Cardiac fibroblast (primary cell): ENCODE results near the gene RMDN3.
A peak's percentile ranks its signal among the peaks of the same experiment; 100 is the strongest.

Experiments used
- DNase-seq, 2 donors: peaks; one replicate each; pipeline versions ENCODE4 v3.0.0 to v3.0.0-alpha.2; 2010; ENCODE audit warnings: low read depth in 2 of 2
- H3K4me3 ChIP-seq, 2 donors: replicated peaks in 1 of 2; 1 replicate in 1 of 2; 2 replicates in 1 of 2; pipeline ENCODE4 v1.5.1; 2011; ENCODE audit warnings: low read depth in 2 of 2, low read length in 2 of 2, mild to moderate bottlenecking in 2 of 2, moderate library complexity in 1 of 2
- TF ChIP-seq, protein P1 (sequence below): IDR thresholded peaks from one replicate; pipeline ENCODE4 v1.5.1; 2011; ENCODE audit warnings: low read depth, mild to moderate bottlenecking, low read length, inconsistent platforms

RMDN3 gene

DNA sequence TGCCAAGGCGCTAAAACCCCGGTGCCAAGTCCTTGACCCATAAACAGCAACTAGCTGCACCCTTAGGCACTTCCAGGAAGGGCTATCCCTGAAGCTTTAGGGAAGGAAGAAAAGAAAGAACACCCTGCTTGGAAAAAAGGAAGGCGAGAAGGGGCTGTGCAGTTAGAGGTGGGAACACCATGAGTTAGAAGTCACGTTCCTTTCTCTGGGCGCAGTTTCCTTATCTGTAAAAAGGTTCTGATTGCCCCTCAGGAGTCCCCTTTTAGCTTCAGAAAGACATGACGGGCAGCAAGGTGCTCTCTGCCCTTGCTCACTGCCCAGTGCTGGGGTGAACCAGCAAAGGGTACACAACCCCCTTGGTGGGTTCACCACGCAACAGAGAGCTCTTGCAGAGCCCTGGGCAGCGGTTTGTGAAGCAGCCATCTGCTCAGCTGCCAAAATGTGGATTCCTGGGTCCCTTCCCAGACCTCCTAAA lies 9.6 kb upstream of the RMDN3 start:
- H3K4me3 ChIP-seq: peak overlapping the region; percentile 46 to 59
- DNase-seq: peak in 1 of 2 donors; percentile 20
- TF ChIP-seq, protein P1, sequence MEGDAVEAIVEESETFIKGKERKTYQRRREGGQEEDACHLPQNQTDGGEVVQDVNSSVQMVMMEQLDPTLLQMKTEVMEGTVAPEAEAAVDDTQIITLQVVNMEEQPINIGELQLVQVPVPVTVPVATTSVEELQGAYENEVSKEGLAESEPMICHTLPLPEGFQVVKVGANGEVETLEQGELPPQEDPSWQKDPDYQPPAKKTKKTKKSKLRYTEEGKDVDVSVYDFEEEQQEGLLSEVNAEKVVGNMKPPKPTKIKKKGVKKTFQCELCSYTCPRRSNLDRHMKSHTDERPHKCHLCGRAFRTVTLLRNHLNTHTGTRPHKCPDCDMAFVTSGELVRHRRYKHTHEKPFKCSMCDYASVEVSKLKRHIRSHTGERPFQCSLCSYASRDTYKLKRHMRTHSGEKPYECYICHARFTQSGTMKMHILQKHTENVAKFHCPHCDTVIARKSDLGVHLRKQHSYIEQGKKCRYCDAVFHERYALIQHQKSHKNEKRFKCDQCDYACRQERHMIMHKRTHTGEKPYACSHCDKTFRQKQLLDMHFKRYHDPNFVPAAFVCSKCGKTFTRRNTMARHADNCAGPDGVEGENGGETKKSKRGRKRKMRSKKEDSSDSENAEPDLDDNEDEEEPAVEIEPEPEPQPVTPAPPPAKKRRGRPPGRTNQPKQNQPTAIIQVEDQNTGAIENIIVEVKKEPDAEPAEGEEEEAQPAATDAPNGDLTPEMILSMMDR: no peak

DNA sequence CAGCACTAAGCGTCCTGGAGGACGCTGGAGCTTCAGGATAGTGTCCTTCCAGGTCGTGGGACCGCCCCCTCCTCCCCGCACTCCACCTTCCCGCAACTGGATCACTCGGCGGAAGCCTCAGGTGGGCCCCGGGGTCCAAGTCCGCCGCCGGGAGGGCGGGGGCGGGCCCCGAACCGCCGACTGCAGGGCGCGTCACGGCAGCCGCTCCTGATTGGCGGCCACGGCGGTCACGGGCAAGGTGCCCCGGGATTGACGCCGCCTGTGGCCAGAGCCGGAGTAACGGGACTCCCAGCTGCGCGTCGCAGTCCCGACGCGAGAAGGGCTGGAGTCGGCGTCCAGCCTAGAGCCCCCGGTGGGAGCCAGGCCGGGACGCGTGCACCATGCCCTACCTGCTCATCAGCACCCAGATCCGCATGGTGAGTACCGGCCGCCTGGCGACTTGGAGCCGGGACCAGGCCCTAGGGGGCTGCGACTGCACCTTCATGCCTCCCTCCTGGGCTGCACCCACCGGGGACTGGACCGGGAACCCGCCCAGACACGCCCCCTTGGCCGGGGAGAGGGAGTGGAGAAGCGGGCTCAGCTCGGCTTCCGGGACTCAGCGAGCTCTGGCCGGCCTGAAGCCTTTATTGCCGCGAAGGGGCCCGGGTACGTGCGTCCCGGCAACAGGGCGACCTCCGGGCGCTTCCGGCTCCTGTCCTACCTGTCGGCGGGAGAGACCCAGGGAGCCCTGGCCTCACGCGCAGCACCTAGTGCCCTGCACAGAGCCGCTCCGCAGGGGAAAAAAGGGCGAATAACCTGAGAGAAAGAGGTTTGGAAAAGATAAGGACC lies 9.0 kb upstream of the RMDN3 start, which contains the start of gene GCHFR:
Gene GCHFR, plus strand, starts transcription at position 268 of the 828 bp plus-strand sequence. Its CDS starts 113 bp downstream, at position 381.
- H3K4me3 ChIP-seq: peak within 1 kb of the TSS; percentile 46 to 59
- peak; percentile 54 to 74 for DNase-seq
- TF ChIP-seq, protein P1: peak; percentile 14

GRCh38 chr15:40762919-40763800 lies 8.1 kb upstream of the RMDN3 start:
- peak; percentile 52 to 62 for DNase-seq
- H3K4me3 ChIP-seq: peak overlapping the region; percentile 46 to 59
- TF ChIP-seq, protein P1: no peak

DNA sequence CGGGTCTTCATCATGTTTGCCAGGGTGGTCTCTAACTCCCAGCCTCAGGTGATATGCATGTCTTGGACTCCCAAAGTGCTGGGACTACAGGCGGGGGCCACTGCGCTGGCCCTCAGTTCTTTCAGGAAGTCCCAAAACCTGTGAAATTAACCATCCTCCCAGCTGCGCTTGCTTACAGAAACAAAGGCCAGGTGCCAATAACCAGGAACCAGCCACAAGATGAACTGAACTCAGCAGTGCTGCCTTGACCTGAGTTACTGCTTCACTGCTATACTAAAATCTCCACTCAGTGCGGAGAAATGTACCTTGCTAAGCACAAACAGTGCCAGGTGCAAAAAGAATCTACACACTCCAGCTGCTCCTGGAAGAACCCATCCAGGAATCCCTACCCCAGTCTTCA lies 4.9 kb upstream of the RMDN3 start:
- TF ChIP-seq, protein P1: no peak
- DNase-seq: no peak
- no peak overlapping the region for H3K4me3 ChIP-seq

DNA sequence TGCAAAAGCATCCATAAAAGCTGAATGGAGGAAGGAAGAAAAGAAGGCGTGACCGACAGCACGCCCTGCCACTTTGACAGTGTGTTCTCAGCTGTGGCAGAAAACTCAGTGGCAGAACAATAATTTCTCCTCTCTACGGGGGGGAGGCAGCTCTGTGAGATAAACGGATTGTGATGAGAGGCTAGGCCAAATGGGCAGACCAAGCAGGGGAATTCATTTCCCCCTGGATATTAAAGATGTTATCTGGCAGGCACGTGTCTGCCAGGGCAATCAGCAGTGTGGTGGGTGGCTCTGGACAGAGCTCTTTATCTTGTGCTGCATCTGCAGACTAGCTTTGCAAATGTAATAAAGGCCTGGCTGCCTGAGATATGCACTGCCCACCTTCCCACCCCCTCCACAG lies 1.9 kb upstream of the RMDN3 start:
- TF ChIP-seq, protein P1: no peak
- no peak overlapping the region for H3K4me3 ChIP-seq
- no peak for DNase-seq

DNA sequence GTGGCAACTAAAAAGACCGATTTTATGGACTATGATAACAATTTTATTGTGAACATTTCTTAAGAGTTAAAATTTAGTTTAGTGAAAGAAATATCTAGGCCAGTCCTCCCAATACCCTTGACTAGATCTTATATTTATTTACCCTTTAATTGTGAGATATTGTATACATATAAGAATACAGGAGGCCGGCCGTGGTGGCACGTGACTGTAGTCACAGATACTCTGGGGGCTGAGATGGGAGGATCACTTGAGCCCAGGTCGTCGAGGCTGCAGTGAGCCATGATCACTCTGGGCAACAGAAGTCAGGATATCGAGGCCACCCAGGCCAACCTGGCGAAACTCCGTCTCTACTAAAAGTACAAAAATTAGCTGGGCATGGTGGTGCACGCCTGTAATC lies 756 bp upstream of the RMDN3 start:
- TF ChIP-seq, protein P1: no peak
- peak overlapping the region; percentile 94 to 98 for H3K4me3 ChIP-seq
- peak in 1 of 2 donors; percentile 5 for DNase-seq
